ENCODE measurements around the gene LHPP.
"Not testable (repeated sequence)": the region's sequence is repeated elsewhere in the genome, so short reads cannot be mapped to it uniquely, and the experiment has no call there.

Gene LHPP

GRCh38 chr10:124539935-124540641 lies 78.5 kb downstream of the LHPP start:
- peak; percentile 16 for DNase-seq

- DNase-seq: no peak
These were observed 79.7 kb downstream of the LHPP start for GRCh38 chr10:124541076-124541903.

GRCh38 chr10:124542336-124542735 lies 80.7 kb downstream of the LHPP start:
- DNase-seq: no peak

DNA sequence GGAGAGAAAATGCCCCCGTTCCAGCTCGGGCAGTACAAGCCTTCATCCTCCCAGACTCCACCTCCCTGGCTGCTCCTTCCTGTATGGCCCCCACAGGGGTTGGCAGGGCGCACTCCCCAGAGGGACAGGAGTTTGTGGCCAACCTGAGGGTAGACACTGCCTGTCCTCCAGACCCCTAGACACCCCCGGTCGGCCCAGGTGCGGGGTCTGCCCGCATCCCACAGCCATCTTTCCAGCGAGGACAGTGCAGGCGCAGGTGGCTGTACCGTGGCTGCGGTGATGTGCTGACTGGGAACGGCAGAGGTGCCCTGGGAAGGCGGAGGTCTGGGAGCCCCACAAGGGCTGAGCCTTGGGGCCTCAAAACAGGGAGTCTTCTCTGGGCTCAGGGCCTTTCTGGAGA lies 81.5 kb downstream of the LHPP start:
- no peak for DNase-seq

DNA sequence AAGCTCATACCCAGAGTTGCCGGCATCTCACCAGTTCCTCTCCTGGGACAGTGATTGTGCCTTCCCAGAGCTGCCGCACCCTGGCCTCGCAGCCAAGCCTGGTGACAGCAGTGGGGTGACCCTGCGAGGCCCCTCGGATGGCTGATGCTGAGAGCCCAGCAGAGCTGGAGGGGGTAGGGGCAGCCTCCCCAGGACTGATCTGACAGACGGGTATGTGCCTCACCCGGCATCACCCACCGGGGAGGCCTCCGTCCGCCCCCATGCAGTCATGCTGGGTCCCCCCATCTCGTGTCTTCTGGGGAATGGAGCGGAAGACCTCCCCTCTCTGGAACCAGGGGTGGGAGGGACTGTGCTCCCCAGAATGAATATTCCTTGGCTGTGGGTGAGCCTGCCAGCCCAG lies 82.3 kb downstream of the LHPP start:
- no peak for DNase-seq

GRCh38 chr10:124544711-124545110 lies 83.1 kb downstream of the LHPP start:
- no peak for DNase-seq

GRCh38 chr10:124545351-124546054 lies 83.9 kb downstream of the LHPP start:
- peak; percentile 74 for DNase-seq

DNA sequence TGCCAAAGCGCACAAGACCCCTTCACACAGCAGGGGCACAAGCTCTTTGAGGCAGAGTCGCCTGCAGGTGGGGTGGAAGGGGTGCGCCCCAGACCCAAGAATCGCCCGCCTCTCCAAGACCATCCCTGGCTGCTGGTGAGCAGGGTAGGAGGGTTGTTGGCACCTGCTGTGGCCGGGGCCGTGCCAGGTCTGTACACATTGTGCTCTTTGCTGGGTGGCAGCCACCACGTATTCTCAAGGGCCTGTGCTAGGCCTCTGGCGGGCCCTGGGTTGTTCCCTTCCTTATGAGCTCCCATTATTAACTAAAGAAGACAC lies 84.4 kb downstream of the LHPP start:
- DNase-seq: peak; percentile 74

DNA sequence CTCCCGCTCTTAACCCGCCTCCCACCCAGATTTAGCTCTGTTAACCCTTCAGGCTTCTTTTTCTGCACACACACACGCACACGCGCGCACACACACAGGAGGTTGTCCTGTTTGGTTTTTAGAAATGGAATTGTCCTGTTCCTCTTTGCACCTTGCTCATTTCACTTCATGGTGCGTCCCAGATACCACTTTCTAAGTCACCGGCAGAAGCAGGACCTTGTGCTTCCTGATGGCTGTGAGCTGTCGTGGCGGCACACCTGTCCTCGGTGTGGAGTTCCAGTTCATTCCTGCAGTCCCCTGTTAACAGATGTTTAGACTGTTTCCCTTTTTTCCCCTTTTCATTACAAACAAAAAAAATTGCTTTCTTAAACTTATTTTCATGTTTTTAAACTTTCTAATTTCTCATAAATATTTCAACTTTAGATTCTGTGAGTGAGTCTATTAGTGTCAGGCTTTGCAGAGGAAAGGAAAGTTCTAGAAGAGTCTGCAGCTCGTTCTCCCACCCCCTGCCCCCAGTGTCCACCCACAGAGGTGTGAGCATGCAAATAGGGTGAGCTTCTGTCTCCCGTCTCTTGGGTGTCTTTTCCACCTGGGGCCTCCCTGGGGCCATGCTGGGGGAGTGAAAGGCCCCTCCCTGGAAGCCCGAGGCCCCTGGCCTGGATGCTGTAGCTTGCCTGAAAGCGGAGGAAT lies 85.5 kb downstream of the LHPP start:
- no peak for DNase-seq

GRCh38 chr10:124547647-124548168 lies 86.1 kb downstream of the LHPP start:
- DNase-seq: no peak

GRCh38 chr10:124549171-124549570 lies 87.5 kb downstream of the LHPP start:
- not testable (repeated sequence) for DNase-seq

- no peak for DNase-seq
These were observed 88.8 kb downstream of the LHPP start for GRCh38 chr10:124550293-124551034.

GRCh38 chr10:124551097-124551496 lies 89.5 kb downstream of the LHPP start:
- no peak for DNase-seq

DNA sequence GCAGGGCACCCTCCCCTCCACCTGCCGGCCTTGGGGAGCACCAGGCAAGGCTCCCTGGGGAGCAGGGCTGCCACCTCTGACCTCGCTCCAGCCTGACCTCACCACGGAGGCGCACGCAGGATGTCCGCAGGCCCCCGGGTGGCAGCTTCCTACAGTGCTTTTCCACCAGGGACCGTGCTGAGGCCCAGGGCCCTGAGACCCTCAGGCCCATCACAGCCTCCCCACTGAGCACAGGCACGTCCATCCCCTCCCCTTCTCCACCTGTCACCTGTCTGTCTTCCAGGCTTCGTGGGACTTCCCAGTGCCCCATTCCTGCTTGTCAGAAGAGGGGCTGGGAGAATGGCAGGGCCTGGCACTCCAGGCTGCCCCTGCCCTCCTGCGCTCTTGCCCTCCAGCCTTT lies 90.1 kb downstream of the LHPP start:
- no peak for DNase-seq

GRCh38 chr10:124552691-124553276 lies 91.2 kb downstream of the LHPP start:
- no peak for DNase-seq

DNA sequence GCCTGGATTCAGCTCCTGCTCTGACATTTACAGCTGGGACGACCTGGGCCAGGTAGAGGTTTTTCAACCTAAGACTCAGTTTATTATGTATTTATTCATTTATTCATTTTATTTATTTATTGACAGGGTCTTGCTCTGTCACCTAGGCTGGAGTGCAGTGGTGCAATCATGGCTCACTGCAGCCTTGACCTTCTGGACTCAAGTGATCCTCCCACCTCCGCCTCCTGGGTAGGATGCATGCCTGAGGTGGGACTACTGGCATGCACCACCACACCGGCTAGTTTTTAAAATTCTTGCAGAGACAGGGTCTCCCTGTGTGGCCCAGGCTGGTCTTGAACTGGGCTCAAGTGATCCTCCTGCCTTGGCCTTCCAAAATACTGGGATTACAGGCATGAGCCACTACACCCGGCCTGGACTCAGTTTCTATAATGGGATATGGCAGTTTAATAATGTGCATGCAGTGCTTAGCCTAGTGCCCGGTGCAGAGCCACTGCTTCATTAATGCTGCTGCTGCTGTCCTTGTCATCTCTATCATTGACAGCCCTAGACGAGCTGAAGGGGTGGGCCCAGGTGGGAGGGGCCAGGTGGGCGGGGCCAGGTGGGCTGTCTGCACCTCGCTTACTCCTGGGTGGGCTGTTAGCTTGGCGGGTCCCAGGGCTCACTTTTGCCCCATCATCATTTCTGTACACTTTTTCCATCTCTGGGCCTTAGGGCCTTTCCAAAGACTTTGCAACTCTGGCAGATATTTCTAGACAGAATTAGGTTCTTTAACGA lies 92.6 kb downstream of the LHPP start:
- no peak for DNase-seq

- DNase-seq: no peak
These were observed 95.5 kb downstream of the LHPP start for GRCh38 chr10:124557167-124557566.

DNA sequence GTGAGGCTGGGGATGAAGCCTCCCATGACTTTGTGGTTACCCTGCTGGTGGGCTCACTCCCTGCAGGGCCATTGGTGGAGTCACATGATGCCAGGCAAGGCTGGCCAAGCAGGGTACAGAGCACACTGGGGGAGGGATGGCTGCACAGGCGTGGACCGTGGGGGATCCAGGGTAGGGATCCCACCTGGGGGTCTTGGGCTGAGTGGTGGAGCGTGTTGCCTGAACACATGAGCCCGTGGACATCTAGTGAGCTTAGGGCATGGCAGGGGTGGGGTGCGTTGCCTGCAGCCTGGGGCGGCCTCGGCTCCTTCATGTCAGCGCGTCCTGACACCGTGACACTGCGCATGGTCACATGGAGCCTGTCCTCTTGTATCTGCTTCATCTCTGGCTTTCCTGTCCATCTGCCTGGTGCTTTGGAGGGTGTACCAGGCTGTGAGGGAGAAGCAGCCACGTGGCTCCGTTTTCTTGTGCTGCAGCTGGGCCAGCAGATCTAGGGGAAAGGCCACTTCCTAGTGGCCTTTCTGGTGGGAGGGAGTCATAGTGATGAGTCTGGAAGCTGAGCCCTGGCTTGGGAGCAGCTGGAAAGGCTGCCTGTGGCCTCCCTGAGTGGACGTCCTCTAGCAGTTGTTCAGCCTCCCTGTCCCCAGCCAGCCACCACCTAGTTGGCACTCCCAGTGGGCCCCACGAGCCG lies 96.2 kb downstream of the LHPP start:
- no peak for DNase-seq

GRCh38 chr10:124558339-124559321 lies 97.0 kb downstream of the LHPP start:
- no peak for DNase-seq

Data from NCI-H1092 (cell line).